HG02759 (cell line): ENCODE results near the gene DCDC2.
"Not testable (repeated sequence)": the region's sequence is repeated elsewhere in the genome, so short reads cannot be mapped to it uniquely, and the experiment has no call there.

ENCODE experiments used
- ATAC-seq: cut with Tn5 transposase; IDR thresholded peaks from one replicate; pipeline ENCODE4 v1.9.1; 2021; ENCODE audit warnings: mild to moderate bottlenecking, moderate library complexity; ENCODE audit not compliant: unreplicated experiment

Gene DCDC2

GRCh38 chr6:24272553-24272952, 85.3 kb downstream of the DCDC2 start:
- no peak for ATAC-seq

DNA sequence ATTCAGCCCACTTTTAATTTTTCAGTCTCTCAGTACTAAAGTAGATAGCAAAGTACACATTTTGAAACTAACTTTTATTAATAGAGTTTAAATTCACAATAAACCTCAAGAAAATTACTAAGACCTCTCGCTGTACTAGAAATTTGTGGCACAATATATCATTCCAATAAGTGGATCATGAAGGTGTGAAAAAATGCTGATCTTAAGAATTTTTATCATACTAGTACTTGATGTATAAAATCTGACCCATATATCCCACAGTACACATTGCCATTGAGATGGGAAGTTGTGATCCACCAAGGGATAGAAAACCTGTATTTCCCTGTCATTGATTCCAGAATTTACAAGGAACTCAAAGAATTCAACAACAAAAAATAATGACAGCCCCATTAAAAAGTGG, 85.7 kb downstream of the DCDC2 start:
- no peak for ATAC-seq

DNA sequence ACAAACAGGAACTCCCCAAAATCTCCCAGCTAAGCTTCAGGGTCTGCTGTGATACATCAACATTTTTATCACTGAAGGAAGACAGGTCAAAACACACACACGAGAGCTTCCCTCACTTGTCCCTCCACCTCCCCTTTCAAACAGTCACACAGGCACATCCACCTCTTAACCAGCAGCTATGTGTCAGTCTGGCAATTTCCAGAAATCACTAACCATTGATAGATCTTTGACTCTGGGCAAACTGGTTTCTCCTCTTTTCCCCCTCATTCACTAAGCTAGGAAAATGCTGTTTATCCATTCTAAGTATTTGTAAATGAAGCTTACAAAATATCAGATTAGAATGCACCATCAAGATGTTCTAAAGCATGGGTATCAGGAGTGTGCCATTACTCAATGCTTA, 87.8 kb downstream of the DCDC2 start:
- no peak for ATAC-seq

DNA sequence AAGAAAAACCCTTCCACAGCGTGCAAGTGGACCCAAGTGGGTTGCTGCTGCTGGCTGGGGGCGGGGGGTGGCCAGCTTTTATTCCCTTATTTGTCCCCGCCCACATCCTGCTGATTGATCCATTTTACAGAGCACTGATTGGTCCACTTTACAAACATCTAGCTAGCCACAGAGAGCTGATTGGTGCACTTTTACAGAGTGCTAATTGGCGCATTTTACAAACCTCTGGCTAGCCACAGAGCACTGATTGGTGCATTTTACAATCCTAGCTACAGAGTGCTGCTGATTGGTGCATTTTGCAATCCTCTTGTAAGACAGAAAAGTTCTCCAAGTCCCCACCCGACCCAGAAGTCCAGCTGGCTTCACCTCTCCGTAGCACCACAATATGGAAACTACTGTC, 99.6 kb downstream of the DCDC2 start:
- not testable (repeated sequence) for ATAC-seq

DNA sequence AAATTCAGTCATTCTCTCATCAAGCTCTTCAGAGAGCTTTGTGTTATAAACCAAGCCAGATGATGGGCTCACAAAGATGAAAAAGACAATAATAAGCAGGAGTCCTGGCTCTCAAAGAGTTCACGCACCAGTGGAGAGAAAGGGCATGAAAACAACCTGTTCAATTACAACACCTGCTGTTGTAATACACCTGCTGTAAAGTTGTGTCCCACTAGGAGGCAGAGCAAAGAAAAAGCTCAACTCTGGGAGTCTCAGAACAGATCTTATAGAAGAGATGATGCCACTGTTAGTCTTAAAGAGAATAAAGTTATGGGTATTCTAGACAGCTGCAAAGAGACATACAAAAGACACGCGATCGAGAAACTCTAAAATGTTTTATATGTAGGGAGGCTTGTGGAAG, 100.6 kb downstream of the DCDC2 start:
- no peak for ATAC-seq

DNA sequence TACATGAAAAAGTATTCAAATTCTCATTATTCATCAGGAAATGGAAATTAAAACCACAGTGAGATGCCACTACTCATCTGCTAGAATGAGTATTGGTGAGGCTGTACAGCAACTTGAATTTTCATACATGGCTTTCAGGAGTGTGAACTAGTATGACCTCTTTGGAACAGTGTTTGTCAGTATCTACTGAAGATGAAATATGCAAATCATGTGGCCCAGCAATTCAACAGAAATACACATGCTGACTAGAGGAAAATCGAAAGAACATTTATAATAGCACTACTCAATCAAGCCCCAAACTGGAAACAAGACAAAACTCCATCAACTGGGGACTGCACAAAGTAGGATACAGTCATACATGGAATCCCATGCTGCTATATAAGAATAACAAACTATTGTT, 102.2 kb downstream of the DCDC2 start:
- peak; percentile 88 for ATAC-seq

- no peak for ATAC-seq
Measured at GRCh38 chr6:24253360-24253759, 104.5 kb downstream of the DCDC2 start.

DNA sequence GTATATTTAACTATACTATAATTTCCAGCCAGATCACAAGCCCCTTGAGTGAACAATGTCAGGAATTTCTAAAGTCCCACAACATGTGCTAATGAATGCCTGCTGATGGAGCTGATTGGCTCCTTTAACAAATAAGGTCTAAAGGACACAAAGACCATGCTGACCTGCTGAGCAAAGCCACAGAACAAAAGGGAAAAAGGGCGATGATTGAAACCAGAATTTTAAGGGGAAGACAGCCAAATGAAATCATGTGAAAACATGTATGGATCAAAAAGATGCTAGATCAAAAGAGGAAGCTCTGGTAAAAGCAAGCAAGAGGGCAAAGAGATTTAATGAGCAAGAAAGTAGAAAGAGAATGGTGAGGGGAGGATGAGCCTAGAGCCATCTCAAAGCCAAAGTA, 105.6 kb downstream of the DCDC2 start:
- ATAC-seq: no peak

- ATAC-seq: no peak
Measured at GRCh38 chr6:24251339-24251738, 106.5 kb downstream of the DCDC2 start.

- ATAC-seq: no peak
Measured at GRCh38 chr6:24249926-24250325, 107.9 kb downstream of the DCDC2 start.

- no peak for ATAC-seq
Measured at GRCh38 chr6:24245275-24245674, 112.6 kb downstream of the DCDC2 start.

GRCh38 chr6:24242924-24243323, 114.9 kb downstream of the DCDC2 start:
- ATAC-seq: no peak

DNA sequence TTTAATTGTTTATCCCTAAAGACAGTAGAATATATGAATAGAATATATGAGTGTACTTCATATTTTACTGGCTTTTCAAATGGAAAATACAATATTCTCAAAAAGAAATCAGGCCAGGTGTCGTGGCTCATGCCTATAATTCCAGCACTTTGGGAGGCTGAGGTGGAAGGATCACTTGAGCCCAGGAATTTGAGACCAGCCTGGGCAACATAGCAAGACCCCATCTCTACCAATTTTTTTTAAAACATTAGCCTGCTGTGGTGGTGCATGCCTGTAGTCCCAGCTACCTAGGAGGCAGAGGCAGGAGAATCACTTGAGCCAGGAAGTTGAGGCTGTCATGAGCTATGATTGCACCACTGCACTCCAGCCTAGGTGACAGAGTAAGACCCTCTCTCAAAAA, 116.1 kb downstream of the DCDC2 start:
- not testable (repeated sequence) for ATAC-seq

DNA sequence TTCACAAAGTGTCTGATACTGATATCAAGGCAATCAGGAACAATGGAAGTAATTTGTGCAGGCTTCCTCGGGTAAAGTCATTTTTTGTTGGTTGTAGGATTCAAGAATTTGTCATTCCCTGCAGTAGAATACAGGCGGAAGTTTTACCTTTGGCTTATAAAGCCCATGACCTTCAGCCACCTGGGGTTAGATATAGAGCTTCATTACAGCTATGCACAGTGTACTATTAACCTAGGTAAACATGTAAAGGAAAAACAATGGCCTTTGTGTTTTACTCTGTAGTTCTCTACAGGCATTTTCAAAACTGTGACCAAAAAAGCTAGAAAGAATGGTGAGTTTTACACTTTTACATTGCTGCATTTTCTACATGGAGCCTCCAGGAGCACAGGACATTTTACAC, 116.9 kb downstream of the DCDC2 start:
- no peak for ATAC-seq

DNA sequence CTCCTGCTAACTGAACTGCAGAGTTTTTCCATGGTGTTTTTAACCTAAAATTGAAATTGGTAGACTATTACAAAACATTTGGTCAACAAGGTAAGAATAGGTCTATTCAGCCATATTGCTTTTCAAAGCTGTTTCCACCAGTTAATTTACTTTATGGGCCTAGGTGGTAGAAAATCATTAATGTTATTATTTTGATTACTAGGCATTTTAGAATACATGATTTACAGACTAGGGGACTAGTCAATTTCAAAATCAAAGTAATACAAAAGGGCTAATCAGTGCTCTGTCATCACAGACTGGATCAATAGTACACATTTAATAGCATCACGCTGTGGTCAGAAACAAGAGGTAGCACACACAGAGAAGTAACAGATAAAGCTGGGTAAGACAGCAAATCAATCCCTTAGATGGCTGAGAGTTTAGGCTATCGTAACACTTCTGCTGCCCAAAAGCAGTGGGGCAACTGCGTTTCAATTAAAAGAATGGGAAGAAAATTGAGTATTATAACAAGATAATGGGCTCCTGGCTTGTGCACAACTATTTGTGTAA, 117.4 kb downstream of the DCDC2 start:
- no peak for ATAC-seq

DNA sequence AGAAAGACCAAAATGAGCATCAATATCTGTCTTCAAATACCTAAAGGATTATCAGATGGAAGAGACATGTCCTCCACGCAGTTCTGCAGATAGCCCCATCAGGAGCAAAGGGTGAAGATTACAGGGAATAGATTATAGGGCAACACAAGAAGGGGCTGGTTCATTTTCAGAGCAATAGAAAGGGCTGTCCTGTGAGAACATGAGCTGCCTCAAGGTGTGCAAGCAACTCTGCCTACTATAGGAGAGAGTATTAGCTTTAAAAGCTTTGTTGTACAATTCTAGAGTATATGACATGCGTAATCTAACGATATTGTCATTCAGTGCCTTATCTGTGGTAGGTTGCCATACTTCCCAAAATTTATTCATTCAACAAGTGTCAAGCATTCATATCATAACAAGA, 119.2 kb downstream of the DCDC2 start:
- ATAC-seq: no peak

DNA sequence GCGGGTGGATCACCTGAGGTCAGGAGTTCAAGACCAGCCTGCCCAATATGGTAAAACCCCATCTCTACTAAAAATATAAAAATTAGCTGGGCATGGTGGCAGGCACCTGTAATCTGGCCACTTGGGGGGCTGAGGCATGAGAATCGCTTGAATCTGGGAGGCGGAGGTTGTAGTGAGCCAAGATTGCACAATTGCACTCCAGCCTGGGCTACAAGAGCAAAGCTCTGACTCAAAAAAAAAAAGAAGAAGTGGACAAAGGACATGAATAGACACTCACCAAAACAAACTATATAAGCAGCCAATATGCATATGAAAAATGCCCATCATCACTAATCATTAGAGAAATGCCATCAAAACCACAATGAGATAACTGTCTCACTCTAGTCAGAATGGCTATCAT, 121.1 kb downstream of the DCDC2 start:
- ATAC-seq: not testable (repeated sequence)

DNA sequence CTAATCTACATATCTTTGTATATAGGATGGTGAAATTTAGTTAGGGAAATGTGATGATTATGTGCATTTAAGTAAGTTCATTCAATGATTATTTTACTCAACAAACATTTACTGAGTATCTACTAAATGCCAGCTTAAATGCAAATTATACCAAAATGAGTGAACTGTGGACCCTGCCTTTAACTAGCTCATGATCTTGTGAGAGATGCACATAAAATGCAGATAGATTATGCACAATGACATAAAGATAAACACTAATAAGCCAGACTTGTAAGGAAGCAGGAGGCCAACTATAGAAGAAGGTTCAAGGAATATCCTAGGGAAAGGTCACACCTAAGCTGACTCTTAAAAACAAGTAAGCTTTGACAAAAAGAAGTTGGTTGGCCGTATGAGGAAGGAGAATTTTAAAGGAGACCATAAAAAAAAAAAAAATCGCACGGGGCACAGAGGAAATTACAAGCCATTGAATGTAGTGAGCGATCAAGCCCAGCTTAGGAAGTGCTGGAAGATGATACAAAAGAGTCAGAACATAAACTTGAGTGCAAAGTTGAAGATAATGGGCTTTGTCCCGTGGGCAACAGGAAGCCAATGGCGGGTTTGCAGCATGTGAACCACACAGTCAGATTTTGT, 123.9 kb downstream of the DCDC2 start:
- no peak for ATAC-seq

DNA sequence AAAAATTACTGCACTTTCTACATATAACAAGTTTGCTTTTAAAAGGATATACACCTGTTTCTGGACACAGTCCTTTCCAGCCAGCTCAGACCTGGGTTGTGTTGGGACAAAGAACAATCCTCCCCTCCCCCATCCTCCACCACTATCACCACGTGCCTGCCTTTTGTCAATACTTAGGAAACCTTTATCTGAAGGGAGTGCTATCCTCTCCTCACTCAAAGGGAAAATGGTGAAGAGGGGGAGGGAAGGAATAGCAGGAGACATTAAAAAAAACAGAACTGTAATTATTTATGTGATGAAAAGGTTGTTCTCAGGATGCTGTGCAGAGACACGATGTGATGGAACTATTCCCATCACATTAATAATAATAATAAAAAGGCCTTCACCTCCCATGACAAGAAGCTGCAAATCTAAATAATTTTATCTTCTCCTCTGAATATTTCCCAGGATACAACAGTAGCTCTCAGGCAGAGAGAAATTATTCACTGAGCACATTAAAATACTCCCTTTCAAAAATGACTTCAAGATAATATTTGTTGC, 126.4 kb downstream of the DCDC2 start:
- ATAC-seq: no peak

DNA sequence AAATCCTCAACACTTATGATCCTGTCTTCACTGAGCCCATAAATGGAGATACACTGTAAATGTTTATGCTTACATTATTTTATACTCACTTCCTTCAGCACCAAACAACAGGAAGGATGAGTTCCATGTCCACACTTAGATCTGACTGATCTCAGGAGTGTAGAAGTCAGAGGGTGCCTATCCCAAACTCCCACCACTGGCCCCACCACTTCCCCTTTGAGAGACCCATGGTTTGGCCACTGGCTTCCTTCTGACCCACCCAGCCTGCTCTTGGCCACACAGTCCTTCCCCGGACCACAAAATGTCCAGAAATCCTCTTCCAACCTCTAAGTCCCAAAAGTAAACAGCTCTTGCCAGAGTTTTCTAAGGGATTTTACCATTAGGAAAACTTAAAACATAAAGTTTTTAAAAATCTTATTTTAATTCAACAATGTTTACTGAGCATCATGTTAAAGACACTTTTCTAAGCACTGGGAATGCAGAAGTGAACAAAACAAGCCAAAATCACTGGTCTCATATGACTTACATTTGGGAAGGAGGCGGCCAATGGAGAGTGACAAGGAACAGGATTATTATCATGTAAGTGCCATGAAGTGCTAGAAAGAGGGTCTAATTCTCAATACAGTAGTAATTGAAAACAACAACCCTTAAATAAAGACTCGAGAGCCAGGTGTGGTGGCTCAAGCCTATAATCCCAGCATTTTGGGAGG, 128.0 kb downstream of the DCDC2 start:
- ATAC-seq: no peak

DNA sequence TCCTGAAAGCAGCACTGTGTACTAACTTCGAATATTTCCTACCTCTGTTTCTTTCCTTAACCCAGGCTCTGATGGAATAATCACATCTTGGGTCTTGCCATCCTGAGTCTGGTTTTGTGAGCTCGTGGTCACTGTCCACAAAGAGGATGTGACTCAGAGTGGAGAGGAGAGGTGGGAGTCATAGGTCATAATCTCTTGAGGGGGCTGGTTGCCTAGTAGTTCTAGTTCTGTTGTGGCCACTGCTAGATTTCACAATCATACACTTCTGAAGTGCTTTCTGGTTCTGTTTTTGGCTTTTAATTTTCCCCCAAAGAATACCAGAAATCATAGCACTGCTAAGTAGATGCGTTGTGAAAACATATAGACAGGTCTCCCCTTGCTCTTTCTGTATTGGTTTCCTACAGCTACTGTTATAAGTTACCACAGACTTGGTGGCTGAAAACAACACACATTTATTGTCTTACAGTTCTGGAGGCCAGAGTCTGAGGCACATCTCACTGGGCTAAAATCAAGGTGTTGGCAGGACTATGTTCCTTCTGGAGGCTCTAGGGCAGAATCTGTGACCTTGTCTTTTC, 129.1 kb downstream of the DCDC2 start:
- peak; percentile 49 for ATAC-seq

- ATAC-seq: no peak
Measured at GRCh38 chr6:24228123-24228522, 129.7 kb downstream of the DCDC2 start.
